Measurements from ENCODE around the gene LYAR. TPM values are rescaled to one million over a fixed set of nuclear protein-coding genes. Genes with fewer than 3 reads are reported as not detected.
A peak's percentile ranks its signal among the peaks of the same experiment; 100 is the strongest.

The LYAR gene
- total RNA-seq, 1 experiment from 2014 or later: 37.5 TPM

DNA sequence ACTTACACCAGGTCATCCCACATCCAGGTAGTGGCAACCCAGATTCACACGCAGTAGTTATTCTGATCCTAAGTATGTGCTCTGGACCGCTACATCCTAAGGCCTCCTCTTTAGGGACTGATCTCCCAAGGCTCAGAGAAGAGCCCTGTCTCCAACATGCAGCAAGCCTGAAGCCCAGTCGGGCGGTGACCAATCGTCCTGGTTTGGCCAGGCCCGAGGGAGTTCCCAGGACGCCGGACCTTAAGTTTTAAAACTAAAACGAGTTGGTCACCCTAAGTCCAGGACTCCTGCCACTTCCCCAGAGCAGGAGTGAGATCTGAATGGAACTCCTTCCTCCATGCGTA, 385 bp downstream of the LYAR start:
- Histone ChIP-seq H3K27me3 (ENCODE audit: low read length) (no peaks in the 10 kb centered on the region), H3F3A (ENCODE audit: low read length, unreplicated experiment) (no peaks in the 10 kb centered on the region), H3K9ac (ENCODE audit: low read length) (peak overlapping the region; percentile 95), H3K9me3 (ENCODE audit: low read length) (no peaks in the 10 kb centered on the region), H3K4me2 (ENCODE audit: low read length) (peak overlapping the region; percentile 98), H3K9me2 (replicated peaks; ENCODE audit: low read length) (no peaks in the 10 kb centered on the region), H3K27ac (ENCODE audit: low read length) (peak overlapping the region; percentile 17; the same call in 1 of the 2 replicates), H4K20me1 (ENCODE audit: low read length) (0 out of 2 replicates have a peak, but pooled peaks cover 6% of the 10 kb centered on the region), H3K79me2 (ENCODE audit: low read length) (peaks cover 88% of the 10 kb centered on the region), H3K4me3 (ENCODE audit: low read length) (peak overlapping the region; percentile 88), H2AFZ (ENCODE audit: low read length) (peak overlapping the region; percentile 23; the same call in 1 of the 2 replicates), H3K4me1 (ENCODE audit: insufficient read depth, low read length) (peaks cover 24% of the 10 kb centered on the region), H3K36me3 (ENCODE audit: low read depth, low read length) (peaks cover 18% of the 10 kb centered on the region; the same call in 1 of the 2 replicates)
- intact Hi-C loops (cut with micrococcal nuclease): no loop called here
- CTCF ChIA-PET: no interaction called here
- ATAC-seq (peak; percentile 29), DNase-seq (peak; percentile 9)
- TSS peak; percentile 74 for BruUV-seq (replicated peaks)
- TF ChIP-seq EZH2phosphoT487 (IDR thresholded peaks at IDR 0.05; ENCODE audit: borderline replicate concordance, low read length) (no peak), EZH2 (IDR thresholded peaks at IDR 0.05; ENCODE audit: low read length, unreplicated experiment) (no peak)
- TF ChIP-seq, protein P1, sequence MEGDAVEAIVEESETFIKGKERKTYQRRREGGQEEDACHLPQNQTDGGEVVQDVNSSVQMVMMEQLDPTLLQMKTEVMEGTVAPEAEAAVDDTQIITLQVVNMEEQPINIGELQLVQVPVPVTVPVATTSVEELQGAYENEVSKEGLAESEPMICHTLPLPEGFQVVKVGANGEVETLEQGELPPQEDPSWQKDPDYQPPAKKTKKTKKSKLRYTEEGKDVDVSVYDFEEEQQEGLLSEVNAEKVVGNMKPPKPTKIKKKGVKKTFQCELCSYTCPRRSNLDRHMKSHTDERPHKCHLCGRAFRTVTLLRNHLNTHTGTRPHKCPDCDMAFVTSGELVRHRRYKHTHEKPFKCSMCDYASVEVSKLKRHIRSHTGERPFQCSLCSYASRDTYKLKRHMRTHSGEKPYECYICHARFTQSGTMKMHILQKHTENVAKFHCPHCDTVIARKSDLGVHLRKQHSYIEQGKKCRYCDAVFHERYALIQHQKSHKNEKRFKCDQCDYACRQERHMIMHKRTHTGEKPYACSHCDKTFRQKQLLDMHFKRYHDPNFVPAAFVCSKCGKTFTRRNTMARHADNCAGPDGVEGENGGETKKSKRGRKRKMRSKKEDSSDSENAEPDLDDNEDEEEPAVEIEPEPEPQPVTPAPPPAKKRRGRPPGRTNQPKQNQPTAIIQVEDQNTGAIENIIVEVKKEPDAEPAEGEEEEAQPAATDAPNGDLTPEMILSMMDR (conservative IDR thresholded peaks at IDR 0.05; ENCODE audit: low read depth, low read length): no peak
- POLR2A ChIA-PET (ENCODE audit: unreplicated experiment): interaction anchor here (0.6 kb wide), 1 partner anchor 8 kb away, joined by 3 read pairs; no protein-coding TSS in a partner anchor

DNA sequence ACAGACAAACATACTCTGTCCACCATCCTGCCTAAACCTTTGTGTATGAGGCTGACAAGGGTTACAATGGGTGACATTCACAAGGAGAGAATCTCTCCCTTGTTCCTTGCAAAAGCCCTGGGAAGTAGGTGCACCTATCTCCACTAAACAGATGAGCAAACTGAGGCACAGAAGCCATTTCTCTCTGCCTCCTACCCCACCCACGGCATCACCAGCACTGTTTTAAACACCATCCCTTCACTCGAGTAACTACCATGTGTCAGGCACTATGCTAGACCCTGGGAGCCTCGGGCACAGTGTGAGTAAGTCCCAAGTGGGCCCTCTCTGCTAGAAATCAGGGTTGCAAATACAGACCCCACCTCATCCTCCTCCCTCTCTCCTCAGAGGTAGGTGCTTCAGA, 899 bp downstream of the LYAR start:
- no peak overlapping the region for H3K27ac ChIP-seq (ENCODE audit: low read length)
- POLR2A ChIA-PET (ENCODE audit: unreplicated experiment): no interaction called here

DNA sequence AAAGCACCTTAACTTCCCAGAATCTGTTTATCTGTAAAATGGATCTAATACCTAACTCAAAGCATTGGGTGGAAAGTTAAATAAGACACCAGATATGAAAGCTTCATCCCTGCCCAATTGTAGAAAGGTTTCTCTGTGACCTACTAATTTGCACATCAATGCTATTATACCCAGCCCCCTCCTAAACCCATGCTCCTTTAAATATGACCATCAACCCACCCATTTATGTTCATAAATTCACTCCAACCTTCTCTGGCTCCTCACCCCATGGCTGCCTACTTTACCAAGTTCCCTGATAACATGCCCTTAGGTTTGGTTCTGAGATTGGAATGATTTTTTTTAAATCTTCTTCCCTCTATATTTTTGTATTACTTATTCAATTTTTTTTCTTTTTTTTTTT, 1.9 kb downstream of the LYAR start:
- no peak for TF ChIP-seq EZH2 (IDR thresholded peaks at IDR 0.05; ENCODE audit: low read length, unreplicated experiment)
- TF ChIP-seq, protein P1 (conservative IDR thresholded peaks at IDR 0.05; ENCODE audit: low read depth, low read length): no peak
- TF ChIP-seq EZH2phosphoT487 (IDR thresholded peaks at IDR 0.05; ENCODE audit: borderline replicate concordance, low read length): no peak
- ChIA-PET POLR2A (ENCODE audit: unreplicated experiment) (no interaction called here), CTCF (no interaction called here)
- H3K9me2 ChIP-seq (replicated peaks; ENCODE audit: low read length): no peaks in the 10 kb centered on the region
- H4K20me1 ChIP-seq (ENCODE audit: low read length): 0 out of 2 replicates have a peak, but pooled peaks cover 13% of the 10 kb centered on the region
- no TSS peak for BruUV-seq (replicated peaks)
- no peak overlapping the region for H3K9ac ChIP-seq (ENCODE audit: low read length)
- H3K27ac ChIP-seq (ENCODE audit: low read length): no peak overlapping the region
- no peaks in the 10 kb centered on the region for H3K27me3 ChIP-seq (ENCODE audit: low read length)
- intact Hi-C loops (cut with micrococcal nuclease): no loop called here
- H3K4me1 ChIP-seq (ENCODE audit: insufficient read depth, low read length): peaks cover 25% of the 10 kb centered on the region
- no peaks in the 10 kb centered on the region for H3K9me3 ChIP-seq (ENCODE audit: low read length)
- no peak for ATAC-seq
- peaks cover 94% of the 10 kb centered on the region for H3K79me2 ChIP-seq (ENCODE audit: low read length)
- H3F3A ChIP-seq (ENCODE audit: low read length, unreplicated experiment): no peaks in the 10 kb centered on the region
- no peak overlapping the region for H3K4me3 ChIP-seq (ENCODE audit: low read length)
- H3K4me2 ChIP-seq (ENCODE audit: low read length): peak overlapping the region; percentile 41
- H3K36me3 ChIP-seq (ENCODE audit: low read depth, low read length): peaks cover 31% of the 10 kb centered on the region
- H2AFZ ChIP-seq (ENCODE audit: low read length): no peak overlapping the region
- no peak for DNase-seq

More for the DNA sequence above, 899 bp downstream of the LYAR start:
- Histone ChIP-seq H2AFZ (ENCODE audit: low read length) (no peak overlapping the region), H3K27me3 (ENCODE audit: low read length) (no peaks in the 10 kb centered on the region), H3K9me3 (ENCODE audit: low read length) (no peaks in the 10 kb centered on the region), H3K9me2 (replicated peaks; ENCODE audit: low read length) (no peaks in the 10 kb centered on the region), H3F3A (ENCODE audit: low read length, unreplicated experiment) (no peaks in the 10 kb centered on the region), H3K4me1 (ENCODE audit: insufficient read depth, low read length) (peaks cover 25% of the 10 kb centered on the region), H4K20me1 (ENCODE audit: low read length) (0 out of 2 replicates have a peak, but pooled peaks cover 9% of the 10 kb centered on the region), H3K4me2 (ENCODE audit: low read length) (peak overlapping the region; percentile 98), H3K79me2 (ENCODE audit: low read length) (peaks cover 93% of the 10 kb centered on the region), H3K9ac (ENCODE audit: low read length) (peak overlapping the region; percentile 95), H3K36me3 (ENCODE audit: low read depth, low read length) (peaks cover 23% of the 10 kb centered on the region; the same call in 1 of the 2 replicates), H3K4me3 (ENCODE audit: low read length) (peak overlapping the region; percentile 88)
- DNase-seq: no peak
- no TSS peak for BruUV-seq (replicated peaks)
- TF ChIP-seq, protein P1 (conservative IDR thresholded peaks at IDR 0.05; ENCODE audit: low read depth, low read length): no peak
- TF ChIP-seq EZH2phosphoT487 (IDR thresholded peaks at IDR 0.05; ENCODE audit: borderline replicate concordance, low read length) (no peak), EZH2 (IDR thresholded peaks at IDR 0.05; ENCODE audit: low read length, unreplicated experiment) (no peak)
- intact Hi-C loops (cut with micrococcal nuclease): no loop called here
- CTCF ChIA-PET: no interaction called here
- ATAC-seq: no peak
